Measurements from ENCODE around the gene NKD2.

GRCh38 chr5:1079961-1080360, 71.4 kb downstream of the NKD2 start:
- TF ChIP-seq CTCF (IDR thresholded peaks at IDR 0.05) (no peak), POLR2A (IDR thresholded peaks at IDR 0.05) (no peak)
